Stimulated activated CD4-positive, alpha-beta T cell treated with anti-CD3 and anti-CD28 coated beads, Interleukin-1b, Interleukin-23, amount 100 ng/mL, for 48 hours (primary cell): ENCODE results near the gene PLSCR1.
A peak's percentile ranks its signal among the peaks of the same experiment; 100 is the strongest.

Experiments
- DNase-seq: peaks from one replicate; pipeline ENCODE4 v3.0.0-alpha.2; 2020

PLSCR1 gene

GRCh38 chr3:146544002-146544928 lies at the start of gene PLSCR1:
Gene PLSCR1 (minus strand): TSS chr3:146544607. CDS start chr3:146536552, 8,055 bp downstream.
- DNase-seq, result peak; percentile 85

- DNase-seq, result no peak
Observed at GRCh38 chr3:146593776-146594175, 49.4 kb upstream of the PLSCR1 start.

- no peak for DNase-seq
Observed at GRCh38 chr3:146590521-146590920, 46.1 kb upstream of the PLSCR1 start.

- no peak for DNase-seq
Observed at GRCh38 chr3:146589899-146590508, 45.6 kb upstream of the PLSCR1 start.

- no peak for DNase-seq
Observed at GRCh38 chr3:146585156-146585555, 40.7 kb upstream of the PLSCR1 start.

GRCh38 chr3:146581951-146582467 lies 37.6 kb upstream of the PLSCR1 start:
- no peak for DNase-seq

- DNase-seq, result no peak
Observed at GRCh38 chr3:146581080-146581601, 36.7 kb upstream of the PLSCR1 start.

- DNase-seq, result peak; percentile 6
Observed at GRCh38 chr3:146577662-146578061, 33.3 kb upstream of the PLSCR1 start.

- no peak for DNase-seq
Observed at GRCh38 chr3:146575636-146576035, 31.2 kb upstream of the PLSCR1 start.

- DNase-seq, result no peak
Observed at GRCh38 chr3:146574173-146574572, 29.8 kb upstream of the PLSCR1 start.

GRCh38 chr3:146569314-146569713 lies 24.9 kb upstream of the PLSCR1 start:
- no peak for DNase-seq

GRCh38 chr3:146566138-146566537 lies 21.7 kb upstream of the PLSCR1 start:
- DNase-seq, result no peak

- no peak for DNase-seq
Observed at GRCh38 chr3:146561879-146562278, 17.5 kb upstream of the PLSCR1 start.

GRCh38 chr3:146561463-146561862 lies 17.1 kb upstream of the PLSCR1 start:
- no peak for DNase-seq

- DNase-seq, result no peak
Observed at GRCh38 chr3:146560678-146561077, 16.3 kb upstream of the PLSCR1 start.

GRCh38 chr3:146559388-146559787 lies 15.0 kb upstream of the PLSCR1 start:
- DNase-seq, result no peak

GRCh38 chr3:146558781-146559180 lies 14.4 kb upstream of the PLSCR1 start:
- DNase-seq, result no peak

- no peak for DNase-seq
Observed at GRCh38 chr3:146557745-146558144, 13.3 kb upstream of the PLSCR1 start.

GRCh38 chr3:146555311-146555710 lies 10.9 kb upstream of the PLSCR1 start:
- DNase-seq, result no peak

GRCh38 chr3:146554151-146554760 lies 9.8 kb upstream of the PLSCR1 start:
- no peak for DNase-seq

GRCh38 chr3:146550743-146551510 lies 6.5 kb upstream of the PLSCR1 start:
- DNase-seq, result no peak

- DNase-seq, result no peak
Observed at GRCh38 chr3:146550070-146550615, 5.7 kb upstream of the PLSCR1 start.
